ENCODE measurements around the gene MEX3D. TPM values are rescaled to one million over a fixed set of nuclear protein-coding genes. Genes with fewer than 3 reads are reported as not detected.

MEX3D gene
- total RNA-seq, 2 experiments from 2014 or later = 7.6 to 9.5 TPM

DNA sequence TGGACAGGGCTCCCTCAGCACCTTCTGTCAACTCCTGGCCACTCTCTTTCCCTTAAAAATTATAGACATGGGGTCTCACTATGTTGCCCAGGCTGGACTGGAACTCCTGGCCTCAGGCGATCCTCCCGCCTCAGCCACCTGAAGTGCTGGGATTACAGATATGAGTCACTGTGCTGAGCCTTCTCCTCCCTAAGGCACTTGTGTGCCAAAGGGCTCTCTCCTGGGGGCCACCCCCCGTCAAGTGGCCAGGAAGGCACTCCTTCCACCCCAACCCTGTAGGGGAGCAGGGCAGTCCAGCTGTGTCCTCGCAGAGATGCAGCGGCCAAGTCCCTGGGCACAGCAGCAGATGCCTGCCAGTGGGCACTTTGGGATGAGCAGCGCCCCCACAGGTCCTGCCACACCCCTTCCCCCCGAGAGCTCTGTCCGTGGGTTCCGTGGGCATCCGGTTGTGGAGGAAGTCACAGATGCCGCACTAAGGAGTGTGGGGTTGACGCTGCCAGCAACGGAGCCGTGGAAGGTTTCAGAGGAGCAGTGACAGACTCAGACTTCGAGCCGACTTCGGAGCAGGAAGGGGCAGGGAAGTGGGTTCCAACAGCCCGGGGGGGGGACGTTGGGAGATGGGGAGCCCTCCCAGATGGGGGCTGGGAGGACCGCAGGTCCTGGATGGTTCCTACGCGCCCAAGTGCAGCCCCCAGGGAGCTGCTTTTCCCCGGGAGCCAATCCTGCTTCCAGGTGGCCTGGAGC is 40.4 kb upstream of the MEX3D start:
- Mint-ChIP-seq H3K36me3 (peaks cover 12% of the 10 kb centered on the region), H3K9me3 (ENCODE audit: low read depth) (no peaks in the 10 kb centered on the region), H3K4me1 (peaks cover 45% of the 10 kb centered on the region), H3K27me3 (no peaks in the 10 kb centered on the region), H3K27ac (no peak overlapping the region), H3K4me3 (no peak overlapping the region)
- CTCF ChIA-PET = interaction anchor here (1.2 to 1.6 kb wide), 4 partner anchors 15 to 229 kb away, joined by 3 to 5 read pairs (median 4); partner anchors contain the start of gene MBD3
- DNase-seq = peak; percentile 50
- ATAC-seq = no peak

DNA sequence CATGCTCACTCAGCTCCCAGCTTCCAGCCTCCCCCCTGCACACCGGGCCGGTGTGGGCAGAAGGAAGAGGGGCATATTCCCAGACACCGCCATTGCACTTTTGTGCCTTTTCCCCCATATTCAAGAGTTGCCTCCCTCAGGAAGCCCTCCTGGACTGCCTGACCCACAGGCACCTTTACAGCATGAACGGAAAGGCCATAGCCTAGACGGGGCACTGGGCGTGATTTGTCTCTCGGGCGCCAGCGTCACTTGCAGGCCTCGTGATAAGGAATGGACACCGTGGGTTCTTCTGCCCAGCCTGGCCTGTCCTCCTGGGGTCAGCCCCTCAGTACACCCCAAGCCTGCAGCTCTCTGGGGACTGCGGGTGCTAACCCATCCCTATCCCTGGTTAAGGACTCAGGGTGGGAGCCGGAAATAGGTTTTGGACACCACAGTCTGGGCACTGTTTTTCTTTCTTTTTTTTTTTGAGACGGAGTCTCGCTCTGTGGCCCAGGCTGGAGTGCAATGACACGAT is 38.1 kb upstream of the MEX3D start:
- peak overlapping the region; percentile 98 for H3K27ac Mint-ChIP-seq

DNA sequence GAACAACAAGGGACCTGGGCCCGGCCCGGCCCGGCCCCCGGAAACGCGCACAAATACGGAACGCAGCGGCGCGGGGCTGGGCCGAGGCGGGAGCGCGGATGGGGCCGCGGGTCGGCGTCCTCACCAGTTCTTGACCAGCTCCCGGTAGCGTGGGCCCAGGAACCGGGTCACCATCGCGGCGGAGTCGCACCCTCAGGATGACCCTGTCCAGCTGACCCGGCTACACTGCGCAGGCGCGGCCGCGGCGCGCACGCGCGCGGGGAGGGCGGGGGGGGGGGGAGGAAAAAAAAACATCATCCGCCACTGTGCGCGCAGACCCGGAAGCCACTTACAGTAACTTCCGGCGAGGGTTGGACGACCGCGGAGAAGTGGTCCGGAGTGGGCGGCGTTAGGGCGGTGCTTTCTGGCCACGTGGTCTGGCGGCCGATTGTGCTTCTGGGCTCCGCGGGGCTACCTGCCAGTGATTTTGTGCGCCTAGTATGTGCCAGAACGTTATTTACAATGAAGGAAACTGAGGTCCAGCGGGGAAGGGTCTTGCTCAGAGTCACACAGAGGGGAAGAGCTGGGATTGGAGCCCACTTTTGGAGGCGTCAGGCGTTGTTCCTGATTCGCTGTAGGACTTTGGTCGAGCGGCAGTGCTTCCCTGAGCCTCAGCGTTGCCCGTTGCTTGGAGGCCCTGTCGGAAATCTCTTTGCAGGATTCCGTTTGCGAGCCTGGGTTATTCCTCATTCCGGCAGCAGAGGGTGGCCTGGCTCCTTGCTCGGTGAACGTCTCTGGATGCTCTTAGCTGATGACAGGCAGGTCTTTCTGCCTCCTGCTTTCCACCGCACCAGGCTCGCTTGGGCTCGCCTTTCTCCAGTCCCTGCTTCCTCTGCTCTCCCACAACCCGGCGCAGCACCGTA is 37.4 kb upstream of the MEX3D start, which contains the start of gene UQCR11:
Gene UQCR11, minus strand, starts transcription at position 227 of the 902 bp plus-strand sequence. Its CDS starts 53 bp downstream, at position 174.
- Mint-ChIP-seq H3K27ac (peak within 1 kb of the TSS; percentile 98), H3K9me3 (ENCODE audit: low read depth) (no peaks in the 10 kb centered on the region), H3K4me1 (peaks cover 54% of the 10 kb centered on the region), H3K27me3 (no peaks in the 10 kb centered on the region), H3K36me3 (peaks cover 9% of the 10 kb centered on the region), H3K4me3 (peak within 1 kb of the TSS; percentile 92)
- peak; percentile 90 for ATAC-seq
- DNase-seq = peak; percentile 96
- CTCF ChIA-PET = interaction anchor here (0.6 to 4.1 kb wide), 14 partner anchors 12 to 1095 kb away, joined by 3 to 20 read pairs (median 3); partner anchors contain the start of genes MBD3 and REEP6

More for the DNA sequence above, 38.1 kb upstream of the MEX3D start:
- no peaks in the 10 kb centered on the region for H3K9me3 Mint-ChIP-seq (ENCODE audit: low read depth)
- CTCF ChIA-PET = interaction anchor here (0.9 to 4.1 kb wide), 11 partner anchors 13 to 1095 kb away, joined by 3 to 20 read pairs (median 3); partner anchors contain the start of genes MBD3 and REEP6
- peaks cover 54% of the 10 kb centered on the region for H3K4me1 Mint-ChIP-seq
- H3K4me3 Mint-ChIP-seq = peak overlapping the region; percentile 92
- no peaks in the 10 kb centered on the region for H3K27me3 Mint-ChIP-seq
- peak; percentile 3 for ATAC-seq
- no peak for DNase-seq
- peaks cover 10% of the 10 kb centered on the region for H3K36me3 Mint-ChIP-seq

DNA sequence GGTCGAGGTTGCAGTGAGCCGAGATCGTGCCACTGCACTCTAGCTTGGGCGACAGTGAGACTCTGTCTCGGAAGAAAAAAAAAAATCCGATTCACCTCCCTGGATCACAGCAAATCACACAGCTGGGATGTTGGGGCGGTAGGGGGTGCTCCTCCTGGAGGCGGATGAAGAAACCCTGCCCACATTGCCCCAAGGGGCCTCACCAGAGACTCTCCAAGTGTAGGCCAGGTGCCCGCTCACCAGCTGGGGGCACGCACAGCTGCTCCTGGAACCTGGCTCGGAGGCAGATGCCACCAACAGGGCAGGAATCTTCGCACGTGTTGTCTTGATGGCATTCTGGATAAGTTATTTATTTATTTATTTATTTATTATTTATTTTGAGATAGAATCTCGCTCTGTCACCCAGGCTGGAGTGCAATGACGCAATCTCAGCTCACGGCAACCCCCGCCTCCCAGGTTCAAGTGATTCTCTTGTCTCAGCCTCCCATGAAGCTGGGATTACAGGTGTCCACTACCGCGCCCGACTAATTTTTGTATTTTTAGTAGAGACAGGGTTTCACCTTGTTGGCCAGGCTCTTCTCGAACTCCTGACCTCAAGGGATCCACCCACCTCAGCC is 34.1 kb upstream of the MEX3D start:
- H3K4me1 Mint-ChIP-seq = peaks cover 39% of the 10 kb centered on the region
- H3K9me3 Mint-ChIP-seq (ENCODE audit: low read depth) = no peaks in the 10 kb centered on the region
- ATAC-seq = no peak
- no peak for DNase-seq
- H3K4me3 Mint-ChIP-seq = no peak overlapping the region
- no peak overlapping the region for H3K27ac Mint-ChIP-seq
- CTCF ChIA-PET = interaction anchor here (2.3 to 2.5 kb wide), 2 partner anchors 9 to 12 kb away, joined by 5 to 6 read pairs; partner anchors contain the start of gene MBD3
- H3K27me3 Mint-ChIP-seq = no peaks in the 10 kb centered on the region
- peaks cover 21% of the 10 kb centered on the region for H3K36me3 Mint-ChIP-seq

GRCh38 chr19:1601613-1602064 is 33.5 kb upstream of the MEX3D start:
- DNase-seq (no peak), ATAC-seq (no peak)
- Mint-ChIP-seq H3K27ac (no peak overlapping the region), H3K36me3 (peaks cover 23% of the 10 kb centered on the region), H3K4me1 (peaks cover 36% of the 10 kb centered on the region), H3K4me3 (no peak overlapping the region), H3K27me3 (no peaks in the 10 kb centered on the region), H3K9me3 (ENCODE audit: low read depth) (no peaks in the 10 kb centered on the region)
- CTCF ChIA-PET = interaction anchor here (2.3 to 2.5 kb wide), 2 partner anchors 8 to 11 kb away, joined by 5 to 6 read pairs; partner anchors contain the start of gene MBD3

- H3K27ac Mint-ChIP-seq = no peak overlapping the region
- no peak for DNase-seq
- H3K4me1 Mint-ChIP-seq = peaks cover 26% of the 10 kb centered on the region
- no peaks in the 10 kb centered on the region for H3K9me3 Mint-ChIP-seq (ENCODE audit: low read depth)
- peaks cover 25% of the 10 kb centered on the region for H3K36me3 Mint-ChIP-seq
- no peaks in the 10 kb centered on the region for H3K27me3 Mint-ChIP-seq
- CTCF ChIA-PET = no interaction called here
- no peak for ATAC-seq
- H3K4me3 Mint-ChIP-seq = no peak overlapping the region
Measured at GRCh38 chr19:1599460-1599846, 31.3 kb upstream of the MEX3D start.

- no peak overlapping the region for H3K27ac Mint-ChIP-seq
- DNase-seq (no peak), ATAC-seq (no peak)
- peaks cover 25% of the 10 kb centered on the region for H3K36me3 Mint-ChIP-seq
- H3K27me3 Mint-ChIP-seq = no peaks in the 10 kb centered on the region
- no peak overlapping the region for H3K4me3 Mint-ChIP-seq
- CTCF ChIA-PET = no interaction called here
- H3K9me3 Mint-ChIP-seq (ENCODE audit: low read depth) = no peaks in the 10 kb centered on the region
- H3K4me1 Mint-ChIP-seq = peaks cover 21% of the 10 kb centered on the region
Measured at GRCh38 chr19:1598777-1599459, 30.8 kb upstream of the MEX3D start.

GRCh38 chr19:1593501-1593772 is 25.3 kb upstream of the MEX3D start:
- ATAC-seq = no peak
- peaks cover 14% of the 10 kb centered on the region for H3K36me3 Mint-ChIP-seq
- no peaks in the 10 kb centered on the region for H3K27me3 Mint-ChIP-seq
- H3K27ac Mint-ChIP-seq = peak overlapping the region; percentile 83
- peak overlapping the region; percentile 85 for H3K4me3 Mint-ChIP-seq
- DNase-seq = no peak
- CTCF ChIA-PET = interaction anchor here (0.6 to 2.8 kb wide), 6 partner anchors 8 to 48 kb away, joined by 3 to 20 read pairs (median 5); partner anchors contain the start of gene UQCR11
- H3K4me1 Mint-ChIP-seq = peaks cover 18% of the 10 kb centered on the region
- no peaks in the 10 kb centered on the region for H3K9me3 Mint-ChIP-seq (ENCODE audit: low read depth)

GRCh38 chr19:1592755-1593500 is 24.8 kb upstream of the MEX3D start, which contains the start of gene MBD3:
Gene MBD3, minus strand, starts transcription at chr19:1592865. Its CDS starts 234 bp downstream, at chr19:1592631.
- CTCF ChIA-PET = interaction anchor here (0.6 to 2.8 kb wide), 8 partner anchors 9 to 79 kb away, joined by 3 to 20 read pairs (median 4); partner anchors contain the start of gene UQCR11
- peaks cover 19% of the 10 kb centered on the region for H3K4me1 Mint-ChIP-seq
- peak within 1 kb of the TSS; percentile 88 for H3K4me3 Mint-ChIP-seq
- DNase-seq (peak; percentile 91), ATAC-seq (peak; percentile 83)
- no peaks in the 10 kb centered on the region for H3K27me3 Mint-ChIP-seq
- peak within 1 kb of the TSS; percentile 89 for H3K27ac Mint-ChIP-seq
- no peaks in the 10 kb centered on the region for H3K9me3 Mint-ChIP-seq (ENCODE audit: low read depth)
- H3K36me3 Mint-ChIP-seq = peaks cover 13% of the 10 kb centered on the region

GRCh38 chr19:1592024-1592754 is 24.1 kb upstream of the MEX3D start:
- Mint-ChIP-seq H3K4me3 (peak overlapping the region; percentile 88), H3K27me3 (no peaks in the 10 kb centered on the region), H3K27ac (peak overlapping the region; percentile 89), H3K4me1 (peaks cover 21% of the 10 kb centered on the region), H3K9me3 (ENCODE audit: low read depth) (no peaks in the 10 kb centered on the region), H3K36me3 (peaks cover 6% of the 10 kb centered on the region)
- CTCF ChIA-PET = interaction anchor here (0.9 to 2.9 kb wide), 6 partner anchors 13 to 80 kb away, joined by 3 to 20 read pairs (median 8); partner anchors contain the start of gene UQCR11
- ATAC-seq (peak; percentile 84), DNase-seq (peak; percentile 86)

- CTCF ChIA-PET = interaction anchor here (0.6 to 2.9 kb wide), 11 partner anchors 10 to 245 kb away, joined by 3 to 11 read pairs (median 5); partner anchors contain the start of genes MEX3D and UQCR11
- Mint-ChIP-seq H3K4me3 (peak overlapping the region; percentile 88), H3K36me3 (peaks cover 4% of the 10 kb centered on the region), H3K27ac (peak overlapping the region; percentile 89), H3K4me1 (peaks cover 21% of the 10 kb centered on the region), H3K9me3 (ENCODE audit: low read depth) (no peaks in the 10 kb centered on the region), H3K27me3 (no peaks in the 10 kb centered on the region)
- ATAC-seq (no peak), DNase-seq (peak; percentile 47)
Measured at GRCh38 chr19:1591421-1592023, 23.4 kb upstream of the MEX3D start.
